GM12878 (cell line): Measurements from ENCODE around the gene MRPL12. TPM values are rescaled to one million over a fixed set of nuclear protein-coding genes. Genes with fewer than 3 reads are reported as not detected.

Source experiments
- ATAC-seq: fragments of 200-7000 bp; cut with Tn5 transposase; 3 replicates; pipeline ENCODE4 v1.9.1; 2020; ENCODE audit warnings: mild to moderate bottlenecking, moderate library complexity
- BruUV-seq: library from RNA; stranded (reverse); fragments of 400-500 nt; replicated peaks from 2 replicates; lab custom pipeline; 2021; lab: Mats Ljungman, UMichigan
- CTCF ChIA-PET: fragments of 300-600 bp; sonication (Branson Sonifier 250); formaldehyde crosslinking; extraction: SDS; loops from one replicate; lab custom pipeline; 2021; ENCODE audit warnings: inconsistent platforms; lab: Yijun Ruan, JAX
- POLR2A ChIA-PET: fragments of 350-600 bp; formaldehyde crosslinking; extraction: SDS; loops from one replicate; lab custom pipeline; 2021; ENCODE audit warnings: inconsistent platforms; lab: Charles Lee
- RAD21 ChIA-PET: fragments of 300-600 bp; sonication (Branson Sonifier 250); formaldehyde crosslinking; loops from one replicate; lab custom pipeline; 2023; ENCODE audit warnings: antibody characterized with exemption; ENCODE audit not compliant: unreplicated experiment; lab: Charles Lee
- SMC1A ChIA-PET: fragments of 300-600 bp; sonication (Branson Sonifier 250); formaldehyde crosslinking; loops from one replicate; lab custom pipeline; 2023; ENCODE audit not compliant: unreplicated experiment, uncharacterized antibody; lab: Charles Lee
- DNase-seq: peaks from one replicate; pipeline ENCODE4 v3.0.0-alpha.2; 2011; ENCODE audit warnings: low read depth, low spot score
- FAIRE-seq: peaks from 3 replicates; lab custom pipeline; 2011; peaks lifted over from hg19 to GRCh38; lab: Jason Lieb, UNC
- H2AFZ ChIP-seq: 2 replicates; pipeline ENCODE4 v1.6.0; 2011; ENCODE audit warnings: low read depth, low read length, control low read depth; ENCODE audit not compliant: control insufficient read depth
- H3K27ac ChIP-seq: 2 replicates; pipeline ENCODE4 v1.5.1; 2011; ENCODE audit warnings: control low read depth; ENCODE audit not compliant: control insufficient read depth, insufficient read depth
- H3K27me3 ChIP-seq, 2 experiments: replicated peaks in 1 of 2; 2 replicates each; pipeline versions ENCODE4 v1.6.0 to v1.6.1; 2011; ENCODE audit warnings: low read length in 1 of 2; ENCODE audit not compliant: control insufficient read depth in 2 of 2, insufficient read depth in 2 of 2
- H3K36me3 ChIP-seq, 2 experiments: 2 replicates each; pipeline ENCODE4 v1.5.1; 2011; ENCODE audit warnings: low read length in 1 of 2; ENCODE audit not compliant: control insufficient read depth in 2 of 2, insufficient read depth in 2 of 2
- H3K4me1 ChIP-seq: 2 replicates; pipeline ENCODE4 v1.6.1; 2011; ENCODE audit warnings: mild to moderate bottlenecking, low read length, moderate library complexity, mixed read lengths; ENCODE audit not compliant: control insufficient read depth, insufficient read depth
- H3K4me2 ChIP-seq: 2 replicates; pipeline ENCODE4 v1.6.0; 2011; ENCODE audit warnings: control low read depth; ENCODE audit not compliant: control insufficient read depth, insufficient read depth
- H3K4me3 ChIP-seq: fragments of 200-600 bp; sonication (generic); 2 replicates; pipeline ENCODE4 v1.5.1; 2016
- H3K79me2 ChIP-seq: 2 replicates; pipeline ENCODE4 v1.6.0; 2011; ENCODE audit warnings: low read length; ENCODE audit not compliant: control insufficient read depth, insufficient read depth
- H3K9ac ChIP-seq: 2 replicates; pipeline ENCODE4 v1.8.0; 2011; ENCODE audit warnings: low read length, control low read depth, mixed read lengths; ENCODE audit not compliant: control insufficient read depth, insufficient read depth
- H3K9me3 ChIP-seq: replicated peaks from 3 replicates; pipeline ENCODE4 v1.5.1; 2011; ENCODE audit warnings: mild to moderate bottlenecking, low read length; ENCODE audit not compliant: control insufficient read depth, insufficient read depth
- H4K20me1 ChIP-seq: 2 replicates; pipeline ENCODE4 v1.6.0; 2011; ENCODE audit not compliant: control insufficient read depth, insufficient read depth
- ATF7 ChIP-seq: fragments of 450-650 bp; IDR thresholded peaks from 2 replicates; pipeline ENCODE4 v1.6.1; 2016; ENCODE audit warnings: low read depth, mild to moderate bottlenecking
- BACH1 ChIP-seq: fragments of 450-650 bp; IDR thresholded peaks from 2 replicates; pipeline ENCODE4 v1.6.1; 2017; ENCODE audit warnings: mild to moderate bottlenecking, borderline replicate concordance
- CBFB ChIP-seq: IDR thresholded peaks from 2 replicates; pipeline ENCODE4 v1.6.1; 2016; ENCODE audit warnings: antibody characterized with exemption, low read depth
- CBX5 ChIP-seq: sonication (generic); IDR thresholded peaks from 2 replicates; pipeline ENCODE4 v1.6.1; 2016; ENCODE audit warnings: low read depth, moderate library complexity, mild to moderate bottlenecking, inconsistent platforms
- FOXK2 ChIP-seq: fragments of 450-650 bp; IDR thresholded peaks from 2 replicates; pipeline ENCODE4 v1.6.1; 2017; ENCODE audit warnings: mild to moderate bottlenecking, moderate library complexity
- GATAD2B ChIP-seq: fragments of 450-650 bp; conservative IDR thresholded peaks from 2 replicates; pipeline ENCODE4 v1.6.1; 2017; ENCODE audit warnings: low read depth, mild to moderate bottlenecking, moderate library complexity
- HDAC6 ChIP-seq: fragments of 200-600 bp; sonication (generic); IDR thresholded peaks from one replicate; pipeline ENCODE4 v1.8.0; 2017; ENCODE audit warnings: antibody characterized with exemption; ENCODE audit not compliant: unreplicated experiment
- LARP7 ChIP-seq: fragments of 450-650 bp; IDR thresholded peaks from 2 replicates; pipeline ENCODE4 v1.6.1; 2017; ENCODE audit warnings: mild to moderate bottlenecking
- MYB ChIP-seq: fragments of 150-350 bp; IDR thresholded peaks from 2 replicates; pipeline ENCODE4 v1.6.1; 2014; ENCODE audit warnings: mild to moderate bottlenecking, low read depth, low read length, borderline replicate concordance
- NR2F1 ChIP-seq: fragments of 450-650 bp; conservative IDR thresholded peaks from 2 replicates; pipeline ENCODE4 v1.6.1; 2017; ENCODE audit warnings: mild to moderate bottlenecking
- WGBS: methylation state at CpG from one replicate; pipeline ENCODE4 v1.1.6; 2016; ENCODE audit warnings: low lambda C conversion rate; ENCODE audit not compliant: insufficient replicate concordance, insufficient coverage; ENCODE audit errors: missing lambda C conversion rate; 5-methylcytosine and 5-hydroxymethylcytosine counted together
- in situ Hi-C: fragments of 300-500 bp; cut with MboI; formaldehyde crosslinking; loops from 9 replicates; pipeline ENCODE4 v1.14.3; 2018; ENCODE audit warnings: mixed read lengths
- intact Hi-C: fragments of 100-400 bp; cut with micrococcal nuclease; formaldehyde crosslinking; loops from one replicate; pipeline ENCODE4 v1.14.2; 2022; ENCODE audit not compliant: unreplicated experiment
- polyA plus RNA-seq, 11 experiments: library from polyadenylated mRNA; depleted of rRNA in 4 of 11; unstranded in 6 of 11; stranded (reverse) in 5 of 11; fragments of >200 nt; fragmentation: Nextera tagmentation in 4 of 11; fragmentation: Illumina TruSeq in 1 of 11; extraction: Ambion mirVana in 4 of 11; extraction: Trizol in 1 of 11; gene quantifications; 1 replicate in 1 of 11; 2 replicates in 10 of 11; pipeline versions ENCODE4 v1.2.1 to v1.2.3, GENCODE V29; 2011 to 2016; ENCODE audit warnings: inconsistent platforms in 2 of 11, missing spikeins in 2 of 11, low read depth in 1 of 11
- total RNA-seq, 4 experiments: library from RNA; depleted of rRNA in 3 of 4; stranded (reverse); fragments of >200 nt in 3 of 4; fragmentation: Illumina TruSeq in 1 of 4; extraction: Trizol in 1 of 4; gene quantifications; 2 replicates each; pipeline versions ENCODE4 v1.2.1 to v1.2.3, GENCODE V29; 2013 to 2021
- TF ChIP-seq, protein P1 (sequence below), 3 experiments: IDR thresholded peaks in 2 of 3; conservative IDR thresholded peaks in 1 of 3; 2 replicates each; pipeline ENCODE4 v1.5.1; 2011; ENCODE audit warnings: low read depth in 3 of 3, low read length in 3 of 3, mild to moderate bottlenecking in 3 of 3, control low read depth in 2 of 3, moderate library complexity in 2 of 3, inconsistent platforms in 1 of 3, mixed read lengths in 1 of 3; ENCODE audit not compliant: control insufficient read depth in 2 of 3, insufficient read depth in 1 of 3; ENCODE audit errors: extremely low read depth in 1 of 3
- TF ChIP-seq, protein P2 (sequence below): fragments of 450-650 bp; IDR thresholded peaks from 2 replicates; pipeline ENCODE4 v1.6.1; 2017; ENCODE audit warnings: mild to moderate bottlenecking
- TF ChIP-seq, protein P3 (sequence below): fragments of 450-650 bp; conservative IDR thresholded peaks from 2 replicates; pipeline ENCODE4 v1.6.1; 2017; ENCODE audit warnings: mild to moderate bottlenecking, moderate library complexity

The MRPL12 gene
- total and polyA plus RNA-seq, 10 of the 15 experiments (the other 5 are each of a cell fraction or from before 2014, with no cell fraction given), result 1.3 to 269 (median 117) TPM

DNA sequence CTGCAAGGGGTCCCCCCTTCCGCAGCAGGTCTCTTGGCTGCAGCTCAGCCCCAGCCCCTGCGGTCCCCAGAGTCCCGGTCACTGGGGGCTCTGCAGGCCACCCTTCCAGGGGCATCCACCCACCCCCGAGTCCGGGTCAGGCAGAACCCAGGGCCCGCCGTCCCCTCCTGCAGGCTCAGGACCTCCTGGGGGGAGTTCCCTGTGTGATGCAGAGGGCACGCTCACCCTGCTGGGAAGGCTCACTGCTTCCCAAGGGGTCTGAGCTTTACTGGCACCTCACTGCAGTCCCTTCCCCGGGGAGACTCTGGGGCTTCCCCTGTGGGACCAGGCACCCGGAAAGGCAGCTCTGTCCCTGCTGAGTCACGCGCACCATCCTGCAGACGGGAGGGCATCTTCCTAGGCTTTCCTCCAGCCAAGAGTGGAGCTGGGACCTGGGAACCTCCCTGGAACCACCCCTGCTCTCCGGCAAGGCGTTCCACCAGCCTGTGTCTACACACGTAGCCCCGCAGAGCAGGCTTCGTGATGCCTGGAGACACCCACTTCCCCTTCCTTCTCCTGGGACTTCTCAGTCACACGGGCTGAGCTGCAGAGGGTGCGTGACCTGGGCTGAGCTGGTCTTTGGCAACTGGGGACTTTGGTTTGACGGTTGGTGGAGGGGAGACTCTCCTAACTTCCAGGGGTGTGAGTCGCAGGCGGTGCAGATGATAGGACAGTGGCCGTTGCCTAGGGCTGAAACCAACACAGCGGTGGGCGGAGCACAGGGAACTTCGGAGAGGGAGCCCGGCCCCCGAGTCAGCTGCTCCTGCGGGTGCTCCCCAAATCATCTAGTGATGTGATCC lies 32.3 kb downstream of the MRPL12 start:
- H4K20me1 ChIP-seq, result no peaks in the 10 kb centered on the region
- no peaks in the 10 kb centered on the region for H3K36me3 ChIP-seq
- ChIA-PET SMC1A (interaction anchor here (0.6 to 1.7 kb wide), 5 partner anchors 13 to 287 kb away, joined by 3 to 5 read pairs (median 4); partner anchors contain the start of genes CENPX and LRRC45), CTCF (interaction anchor here (0.9 to 3.1 kb wide), 11 partner anchors 8 to 286 kb away, joined by 3 to 12 read pairs (median 5); partner anchors contain the start of genes CENPX, LRRC45 and MCRIP1), RAD21 (interaction anchor here (1.1 to 1.2 kb wide), 3 partner anchors 33 to 126 kb away, joined by 3 to 6 read pairs (median 3); partner anchors contain the start of gene MCRIP1), POLR2A (interaction anchor here (0.5 to 1.5 kb wide), 8 partner anchors 13 to 232 kb away, joined by 3 to 7 read pairs (median 4); partner anchors contain the start of genes ANAPC11 and MCRIP1)
- H3K79me2 ChIP-seq, result no peaks in the 10 kb centered on the region
- peak; percentile 26 for DNase-seq
- peak overlapping the region; percentile 55; the same call in 1 of the 2 replicates for H3K4me3 ChIP-seq
- in situ Hi-C loops, result no loop called here
- H3K4me1 ChIP-seq, result peaks cover 4% of the 10 kb centered on the region; the same call in 1 of the 2 replicates
- H3K27me3 ChIP-seq, result peaks cover 0 to 2% of the 10 kb centered on the region in 2 experiments; a peak in 1 of 4 replicates
- no peak overlapping the region for H3K27ac ChIP-seq
- no peak overlapping the region for H3K9ac ChIP-seq
- H3K4me2 ChIP-seq, result peak overlapping the region; percentile 82
- H2AFZ ChIP-seq, result peak overlapping the region; percentile 81
- no peaks in the 10 kb centered on the region for H3K9me3 ChIP-seq
- BruUV-seq, result no TSS peak
- intact Hi-C loops, result no loop called here
- peak; percentile 13 for FAIRE-seq
- 2% methylated on average over 29 of the region's 30 CpGs for WGBS
- peak; percentile 70 for ATAC-seq
- 0 out of 2 replicates have a peak, but pooled peaks have one; percentile 28 for TF ChIP-seq LARP7
- TF ChIP-seq CBX5, result no peak
- no peak for TF ChIP-seq BACH1
- no peak for TF ChIP-seq FOXK2
- TF ChIP-seq, protein P1, sequence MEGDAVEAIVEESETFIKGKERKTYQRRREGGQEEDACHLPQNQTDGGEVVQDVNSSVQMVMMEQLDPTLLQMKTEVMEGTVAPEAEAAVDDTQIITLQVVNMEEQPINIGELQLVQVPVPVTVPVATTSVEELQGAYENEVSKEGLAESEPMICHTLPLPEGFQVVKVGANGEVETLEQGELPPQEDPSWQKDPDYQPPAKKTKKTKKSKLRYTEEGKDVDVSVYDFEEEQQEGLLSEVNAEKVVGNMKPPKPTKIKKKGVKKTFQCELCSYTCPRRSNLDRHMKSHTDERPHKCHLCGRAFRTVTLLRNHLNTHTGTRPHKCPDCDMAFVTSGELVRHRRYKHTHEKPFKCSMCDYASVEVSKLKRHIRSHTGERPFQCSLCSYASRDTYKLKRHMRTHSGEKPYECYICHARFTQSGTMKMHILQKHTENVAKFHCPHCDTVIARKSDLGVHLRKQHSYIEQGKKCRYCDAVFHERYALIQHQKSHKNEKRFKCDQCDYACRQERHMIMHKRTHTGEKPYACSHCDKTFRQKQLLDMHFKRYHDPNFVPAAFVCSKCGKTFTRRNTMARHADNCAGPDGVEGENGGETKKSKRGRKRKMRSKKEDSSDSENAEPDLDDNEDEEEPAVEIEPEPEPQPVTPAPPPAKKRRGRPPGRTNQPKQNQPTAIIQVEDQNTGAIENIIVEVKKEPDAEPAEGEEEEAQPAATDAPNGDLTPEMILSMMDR (IDR thresholded peaks at IDR 0.05 in 2 of 3, conservative IDR thresholded peaks at IDR 0.05 in 1 of 3; ENCODE audit: control insufficient read depth in 2 of 3, extremely low read depth in 1 of 3, insufficient read depth in 1 of 3, low read depth in 3 of 3, low read length in 3 of 3), result no peak
- TF ChIP-seq, protein P2, sequence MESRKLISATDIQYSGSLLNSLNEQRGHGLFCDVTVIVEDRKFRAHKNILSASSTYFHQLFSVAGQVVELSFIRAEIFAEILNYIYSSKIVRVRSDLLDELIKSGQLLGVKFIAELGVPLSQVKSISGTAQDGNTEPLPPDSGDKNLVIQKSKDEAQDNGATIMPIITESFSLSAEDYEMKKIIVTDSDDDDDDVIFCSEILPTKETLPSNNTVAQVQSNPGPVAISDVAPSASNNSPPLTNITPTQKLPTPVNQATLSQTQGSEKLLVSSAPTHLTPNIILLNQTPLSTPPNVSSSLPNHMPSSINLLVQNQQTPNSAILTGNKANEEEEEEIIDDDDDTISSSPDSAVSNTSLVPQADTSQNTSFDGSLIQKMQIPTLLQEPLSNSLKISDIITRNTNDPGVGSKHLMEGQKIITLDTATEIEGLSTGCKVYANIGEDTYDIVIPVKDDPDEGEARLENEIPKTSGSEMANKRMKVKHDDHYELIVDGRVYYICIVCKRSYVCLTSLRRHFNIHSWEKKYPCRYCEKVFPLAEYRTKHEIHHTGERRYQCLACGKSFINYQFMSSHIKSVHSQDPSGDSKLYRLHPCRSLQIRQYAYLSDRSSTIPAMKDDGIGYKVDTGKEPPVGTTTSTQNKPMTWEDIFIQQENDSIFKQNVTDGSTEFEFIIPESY, result no peak
- TF ChIP-seq MYB, result 0 out of 2 replicates have a peak, but pooled peaks have one; percentile 53
- peak; percentile 21; the same call in 1 of the 2 replicates for TF ChIP-seq ATF7
- TF ChIP-seq CBFB, result no peak
- no peak for TF ChIP-seq GATAD2B
- TF ChIP-seq, protein P3, sequence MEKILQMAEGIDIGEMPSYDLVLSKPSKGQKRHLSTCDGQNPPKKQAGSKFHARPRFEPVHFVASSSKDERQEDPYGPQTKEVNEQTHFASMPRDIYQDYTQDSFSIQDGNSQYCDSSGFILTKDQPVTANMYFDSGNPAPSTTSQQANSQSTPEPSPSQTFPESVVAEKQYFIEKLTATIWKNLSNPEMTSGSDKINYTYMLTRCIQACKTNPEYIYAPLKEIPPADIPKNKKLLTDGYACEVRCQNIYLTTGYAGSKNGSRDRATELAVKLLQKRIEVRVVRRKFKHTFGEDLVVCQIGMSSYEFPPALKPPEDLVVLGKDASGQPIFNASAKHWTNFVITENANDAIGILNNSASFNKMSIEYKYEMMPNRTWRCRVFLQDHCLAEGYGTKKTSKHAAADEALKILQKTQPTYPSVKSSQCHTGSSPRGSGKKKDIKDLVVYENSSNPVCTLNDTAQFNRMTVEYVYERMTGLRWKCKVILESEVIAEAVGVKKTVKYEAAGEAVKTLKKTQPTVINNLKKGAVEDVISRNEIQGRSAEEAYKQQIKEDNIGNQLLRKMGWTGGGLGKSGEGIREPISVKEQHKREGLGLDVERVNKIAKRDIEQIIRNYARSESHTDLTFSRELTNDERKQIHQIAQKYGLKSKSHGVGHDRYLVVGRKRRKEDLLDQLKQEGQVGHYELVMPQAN, result no peak
- no peak for TF ChIP-seq NR2F1
- no peak for TF ChIP-seq HDAC6
